A549 (cell line): ENCODE data around the gene GPR108.

Source experiments
- POLR2AphosphoS2 ChIP-seq: conservative IDR thresholded peaks from 2 replicates; pipeline ENCODE4 v1.6.1; 2012; ENCODE audit warnings: low read length, improper control_type of control experiment, inconsistent platforms
- RAD21 ChIP-seq, 2 experiments: fragments of >200 bp in 1 of 2; sonication (Bioruptor Twin) in 1 of 2; formaldehyde crosslinking in 1 of 2; IDR thresholded peaks in 1 of 2; conservative IDR thresholded peaks in 1 of 2; 2 replicates in 1 of 2; 3 replicates in 1 of 2; pipeline ENCODE4 v1.6.1; 2012 to 2018; ENCODE audit warnings: inconsistent platforms in 1 of 2
- ZSCAN20 ChIP-seq: fragments of 250-450 bp; sonication (Bioruptor Pico); IDR thresholded peaks from 2 replicates; pipeline ENCODE4 v1.8.0; 2022; ENCODE audit warnings: mild to moderate bottlenecking, moderate library complexity
- TF ChIP-seq, protein P1 (sequence below): fragments of >200 bp; sonication (Bioruptor Twin); formaldehyde crosslinking; IDR thresholded peaks from 3 replicates; pipeline ENCODE4 v1.5.1; 2016
- TF ChIP-seq, protein P2 (sequence below): fragments of 250-450 bp; sonication (Bioruptor Pico); IDR thresholded peaks from 2 replicates; pipeline ENCODE4 v1.5.0; 2020; ENCODE audit warnings: low read depth, mild to moderate bottlenecking, moderate library complexity

DNA sequence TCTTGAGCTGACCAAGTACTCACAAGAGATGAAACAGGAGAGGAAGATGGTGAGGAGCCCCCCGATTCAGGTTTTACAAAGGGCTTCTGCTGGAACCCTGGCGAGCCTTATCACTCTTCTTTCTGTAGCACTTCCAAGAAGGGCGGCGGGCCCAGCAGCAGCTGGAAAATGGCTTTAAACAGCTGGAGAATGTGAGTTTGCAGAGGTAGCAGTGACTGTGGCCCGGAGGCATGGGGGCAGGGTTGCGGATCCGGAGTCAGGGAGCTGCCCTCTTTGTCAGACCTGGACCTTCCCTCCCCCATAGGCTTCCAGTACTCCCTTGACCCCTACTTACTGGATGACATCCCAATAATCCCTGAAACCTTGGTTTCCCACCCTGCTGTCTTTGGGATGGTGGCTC lies 5.7 kb upstream of the GPR108 start:
- TF ChIP-seq, protein P1, sequence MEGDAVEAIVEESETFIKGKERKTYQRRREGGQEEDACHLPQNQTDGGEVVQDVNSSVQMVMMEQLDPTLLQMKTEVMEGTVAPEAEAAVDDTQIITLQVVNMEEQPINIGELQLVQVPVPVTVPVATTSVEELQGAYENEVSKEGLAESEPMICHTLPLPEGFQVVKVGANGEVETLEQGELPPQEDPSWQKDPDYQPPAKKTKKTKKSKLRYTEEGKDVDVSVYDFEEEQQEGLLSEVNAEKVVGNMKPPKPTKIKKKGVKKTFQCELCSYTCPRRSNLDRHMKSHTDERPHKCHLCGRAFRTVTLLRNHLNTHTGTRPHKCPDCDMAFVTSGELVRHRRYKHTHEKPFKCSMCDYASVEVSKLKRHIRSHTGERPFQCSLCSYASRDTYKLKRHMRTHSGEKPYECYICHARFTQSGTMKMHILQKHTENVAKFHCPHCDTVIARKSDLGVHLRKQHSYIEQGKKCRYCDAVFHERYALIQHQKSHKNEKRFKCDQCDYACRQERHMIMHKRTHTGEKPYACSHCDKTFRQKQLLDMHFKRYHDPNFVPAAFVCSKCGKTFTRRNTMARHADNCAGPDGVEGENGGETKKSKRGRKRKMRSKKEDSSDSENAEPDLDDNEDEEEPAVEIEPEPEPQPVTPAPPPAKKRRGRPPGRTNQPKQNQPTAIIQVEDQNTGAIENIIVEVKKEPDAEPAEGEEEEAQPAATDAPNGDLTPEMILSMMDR = no peak
- TF ChIP-seq ZSCAN20 (CRISPR knock-in tag) = no peak
- TF ChIP-seq POLR2AphosphoS2 = no peak
- no peak for TF ChIP-seq RAD21 (conservative IDR thresholded peaks at IDR 0.05 in 1 of 2, IDR thresholded peaks at IDR 0.05 in 1 of 2)
- TF ChIP-seq, protein P2, sequence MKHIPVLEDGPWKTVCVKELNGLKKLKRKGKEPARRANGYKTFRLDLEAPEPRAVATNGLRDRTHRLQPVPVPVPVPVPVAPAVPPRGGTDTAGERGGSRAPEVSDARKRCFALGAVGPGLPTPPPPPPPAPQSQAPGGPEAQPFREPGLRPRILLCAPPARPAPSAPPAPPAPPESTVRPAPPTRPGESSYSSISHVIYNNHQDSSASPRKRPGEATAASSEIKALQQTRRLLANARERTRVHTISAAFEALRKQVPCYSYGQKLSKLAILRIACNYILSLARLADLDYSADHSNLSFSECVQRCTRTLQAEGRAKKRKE (CRISPR knock-in tag) = no peak
